NCI-H446 (cell line): ENCODE data around the gene CFL1.
"Not testable (repeated sequence)": the region's sequence is repeated elsewhere in the genome, so short reads cannot be mapped to it uniquely, and the experiment has no call there.

ENCODE experiments used
- DNase-seq, 2 experiments: peaks; one replicate each; lab custom pipeline; 2025; lab: John Stamatoyannopoulos, UW

The CFL1 gene

DNA sequence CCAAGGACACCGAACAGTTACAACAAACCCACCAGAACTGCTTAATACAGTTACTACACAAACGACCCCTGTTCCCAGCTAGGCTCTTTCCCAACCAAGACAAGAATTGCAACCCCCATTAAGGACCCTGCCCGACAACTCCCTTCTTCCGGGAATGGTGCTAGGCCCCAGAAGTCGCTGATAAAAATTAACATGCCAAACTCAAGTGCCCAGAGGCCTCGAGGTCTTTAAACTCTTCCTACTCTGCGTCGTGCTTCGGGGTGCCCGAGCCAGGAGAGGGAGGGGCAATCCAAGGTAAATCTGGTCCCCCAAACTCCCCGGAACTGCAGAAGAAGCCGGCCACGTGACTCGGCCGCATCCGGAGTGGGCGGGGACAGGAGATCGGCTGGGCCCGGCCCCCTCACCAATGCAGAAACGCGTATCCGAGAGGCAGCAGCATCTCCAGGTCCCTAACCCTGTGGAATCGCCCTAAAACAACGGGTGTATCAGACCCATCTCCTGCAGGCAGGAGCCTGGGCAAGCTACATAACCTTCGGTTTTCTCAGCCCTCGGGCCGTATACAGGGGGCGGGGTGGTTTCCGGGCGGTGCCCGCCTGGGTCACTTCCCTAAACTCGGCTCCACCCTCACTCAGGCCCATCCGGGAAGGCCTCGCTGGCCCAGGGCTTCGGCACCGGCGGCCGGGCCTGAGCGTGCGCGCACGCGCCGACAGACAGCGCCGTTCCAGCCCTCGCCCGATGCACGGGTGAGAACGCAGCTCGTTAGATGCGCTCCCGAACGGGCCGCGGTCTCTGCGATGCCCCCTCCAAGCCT is 1.1 kb downstream of the CFL1 start:
- peak; percentile 39 to 70 for DNase-seq

- no peak for DNase-seq
Observed at GRCh38 chr11:65855927-65856363, 2.0 kb downstream of the CFL1 start.

DNA sequence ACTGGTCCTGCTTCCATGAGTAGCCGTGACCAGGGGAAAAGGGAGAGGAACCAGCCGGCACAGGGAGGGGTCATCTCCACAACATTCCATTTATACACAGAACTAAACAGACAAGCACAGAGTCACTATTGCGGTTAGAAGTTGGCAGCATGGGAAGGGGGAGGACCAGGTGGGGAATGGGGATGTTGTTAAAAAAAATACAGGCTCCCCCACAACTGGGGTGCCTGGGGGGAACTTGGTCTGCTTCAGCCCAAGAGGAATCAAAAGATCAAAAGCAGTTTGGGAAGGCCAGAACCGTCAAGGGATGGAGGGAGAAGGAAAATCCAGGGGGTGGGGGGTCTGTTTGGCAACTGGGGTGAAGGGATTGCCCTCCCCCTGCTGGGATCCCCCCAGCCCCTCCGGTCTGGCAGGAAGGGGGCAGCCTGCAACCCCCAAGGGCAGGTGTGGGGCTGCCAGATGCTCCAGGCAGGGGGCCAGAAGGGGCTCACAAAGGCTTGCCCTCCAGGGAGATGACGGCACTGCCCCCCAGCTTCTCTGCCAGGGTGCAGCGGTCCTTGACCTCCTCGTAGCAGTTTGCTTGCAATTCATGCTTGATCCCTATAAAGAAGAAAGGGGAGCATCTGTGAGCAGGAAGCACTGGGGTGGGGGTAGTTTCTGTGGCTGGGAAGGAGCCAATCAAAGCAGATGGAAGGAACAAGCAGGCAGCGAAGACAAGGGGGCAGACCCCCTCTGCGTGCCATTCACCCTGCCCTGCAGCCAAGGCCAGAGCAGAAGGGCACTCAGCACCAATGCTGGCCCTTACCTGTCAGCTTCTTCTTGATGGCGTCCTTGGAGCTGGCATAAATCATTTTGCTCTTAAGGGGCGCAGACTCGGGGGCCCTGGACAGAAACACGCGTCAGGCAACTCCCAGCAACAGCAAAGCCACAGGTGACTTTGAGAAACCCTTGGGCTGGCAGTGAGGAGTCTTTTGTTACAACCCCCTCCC is 2.8 kb downstream of the CFL1 start:
- DNase-seq: no peak

DNA sequence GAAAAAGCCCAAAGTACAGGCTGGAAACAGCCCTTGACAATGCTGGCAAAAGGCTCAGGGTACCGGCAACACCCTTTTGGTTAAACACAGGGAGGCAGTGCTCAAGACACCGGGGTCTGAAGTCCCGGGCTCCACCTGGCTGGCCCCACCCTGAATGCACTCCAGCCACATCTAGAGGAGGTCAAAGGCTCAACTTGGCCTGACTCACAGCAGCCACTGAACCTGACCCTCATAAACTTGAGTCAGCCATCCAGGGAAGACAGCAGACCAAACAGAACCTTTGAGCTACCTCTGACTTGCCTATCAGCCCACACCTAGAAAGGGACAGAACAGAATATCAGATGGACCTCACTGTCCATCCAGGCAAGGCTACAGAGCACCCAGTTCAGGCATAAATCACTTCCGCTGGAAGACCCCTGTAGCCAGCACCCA is 3.8 kb downstream of the CFL1 start:
- no peak for DNase-seq

GRCh38 chr11:65853246-65853979 is 4.6 kb downstream of the CFL1 start:
- no peak for DNase-seq

DNA sequence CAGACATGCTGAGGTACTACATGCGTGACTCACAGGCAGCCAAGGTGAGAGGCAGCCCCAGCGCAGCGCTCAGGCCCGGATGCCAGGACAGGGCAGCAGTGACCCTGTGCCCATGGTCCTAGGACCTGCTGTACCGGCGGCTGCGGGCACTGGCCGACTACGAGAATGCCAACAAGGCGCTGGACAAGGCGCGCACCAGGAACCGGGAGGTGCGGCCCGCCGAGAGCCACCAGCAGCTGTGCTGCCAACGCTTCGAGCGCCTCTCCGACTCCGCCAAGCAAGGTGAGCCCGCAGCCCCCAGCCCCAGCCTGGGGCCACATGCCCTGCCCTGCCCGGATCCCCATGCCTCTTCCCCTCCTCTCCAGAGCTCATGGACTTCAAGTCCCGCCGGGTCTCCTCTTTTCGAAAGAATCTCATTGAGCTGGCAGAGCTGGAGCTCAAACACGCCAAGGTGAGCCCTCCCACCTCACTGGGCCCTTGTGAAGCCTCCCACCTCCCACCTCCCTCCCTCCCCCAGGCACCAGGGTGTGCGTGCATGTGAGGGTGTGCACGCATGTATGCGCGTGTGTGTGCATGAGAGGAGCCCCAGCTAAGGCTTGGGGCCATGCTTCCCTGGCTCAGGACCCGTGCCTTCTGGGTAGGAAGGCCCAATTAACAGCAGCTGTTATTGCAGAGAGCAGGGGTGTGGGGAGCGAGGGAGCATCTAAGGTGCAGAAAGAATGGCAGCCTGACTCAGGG is 5.3 kb downstream of the CFL1 start:
- no peak for DNase-seq

- DNase-seq: no peak
Observed at GRCh38 chr11:65851811-65852507, 6.0 kb downstream of the CFL1 start.

- DNase-seq: no peak
Observed at GRCh38 chr11:65851083-65851579, 6.8 kb downstream of the CFL1 start.

DNA sequence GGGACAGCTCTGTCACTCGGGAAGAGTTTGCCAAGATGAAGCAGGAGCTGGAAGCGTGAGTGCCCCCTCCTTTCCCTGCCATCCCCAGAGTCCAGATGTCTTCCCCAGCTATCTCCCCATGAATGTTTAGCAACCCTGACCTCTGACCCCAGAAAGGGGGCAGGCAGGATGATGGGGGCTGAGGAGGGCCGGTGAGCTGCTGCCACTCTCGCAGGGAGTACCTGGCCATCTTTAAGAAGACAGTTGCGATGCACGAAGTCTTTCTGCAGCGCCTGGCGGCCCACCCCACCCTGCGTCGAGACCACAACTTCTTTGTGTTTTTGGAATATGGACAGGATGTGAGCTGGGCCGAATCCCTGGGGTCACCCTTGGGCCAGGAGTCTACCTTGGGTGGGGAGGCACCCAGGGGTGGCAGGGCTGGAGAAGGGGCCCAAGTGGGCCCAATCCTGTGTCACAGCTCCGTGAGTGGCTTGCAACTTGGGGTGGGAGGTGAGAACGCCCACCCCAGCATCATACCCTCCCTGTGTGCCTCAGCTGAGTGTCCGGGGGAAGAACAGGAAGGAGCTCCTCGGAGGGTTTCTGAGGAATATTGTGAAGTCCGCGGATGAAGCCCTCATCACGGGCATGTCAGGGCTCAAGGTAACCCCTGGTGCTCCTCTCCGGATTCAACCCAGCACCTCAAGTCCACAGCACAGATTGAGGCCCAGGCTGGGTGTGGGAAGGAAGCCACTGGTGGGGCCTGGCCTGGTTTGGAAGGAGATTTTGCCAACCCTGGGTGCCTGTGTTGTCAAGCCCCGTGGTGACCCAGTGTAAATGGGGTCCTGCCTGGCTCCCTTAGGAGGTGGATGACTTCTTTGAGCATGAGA is 7.5 kb downstream of the CFL1 start:
- no peak for DNase-seq

GRCh38 chr11:65849771-65850216 is 8.2 kb downstream of the CFL1 start:
- no peak for DNase-seq

GRCh38 chr11:65849366-65849765 is 8.6 kb downstream of the CFL1 start:
- no peak for DNase-seq

DNA sequence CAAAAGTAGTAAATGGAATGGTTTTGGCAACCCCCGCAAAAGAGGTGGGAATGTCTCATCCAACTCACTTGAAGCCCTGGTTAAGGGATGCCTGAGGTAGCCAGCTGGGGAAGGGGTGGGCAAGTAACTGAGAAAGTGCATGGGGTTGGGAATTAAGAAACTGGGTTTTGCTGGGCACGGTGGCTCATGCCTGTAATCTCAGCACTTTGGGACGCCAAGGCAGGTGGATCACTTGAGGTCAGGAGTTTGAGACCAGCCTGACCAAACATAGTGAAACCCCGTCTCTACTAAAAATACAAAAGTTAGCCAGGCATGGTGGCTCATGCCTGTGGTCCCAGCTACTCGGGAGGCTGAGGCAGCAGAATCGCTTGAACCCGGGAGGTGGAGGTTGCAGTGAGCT is 9.3 kb downstream of the CFL1 start:
- DNase-seq: not testable (repeated sequence)

DNA sequence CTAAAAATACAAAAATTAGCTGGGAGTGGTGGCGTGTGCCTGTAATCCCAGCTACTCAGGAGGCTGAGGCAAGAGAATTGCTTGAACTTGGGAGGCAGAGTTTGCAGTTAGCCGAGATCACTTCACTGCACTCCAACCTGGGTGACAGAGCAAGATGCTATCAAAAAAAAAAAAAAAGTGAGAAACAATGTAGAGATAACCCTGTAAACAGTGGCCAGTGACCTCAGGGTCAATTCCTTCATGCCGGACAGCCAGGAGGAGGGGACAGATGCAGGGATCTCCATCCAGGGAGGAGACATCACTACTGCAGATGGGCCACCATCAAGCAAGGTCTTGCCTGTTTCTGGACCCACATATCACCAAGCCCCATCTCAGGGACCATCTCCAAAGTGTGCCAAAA is 10.2 kb downstream of the CFL1 start:
- no peak for DNase-seq

- no peak for DNase-seq
Observed at GRCh38 chr11:65844231-65844872, 13.6 kb downstream of the CFL1 start.

DNA sequence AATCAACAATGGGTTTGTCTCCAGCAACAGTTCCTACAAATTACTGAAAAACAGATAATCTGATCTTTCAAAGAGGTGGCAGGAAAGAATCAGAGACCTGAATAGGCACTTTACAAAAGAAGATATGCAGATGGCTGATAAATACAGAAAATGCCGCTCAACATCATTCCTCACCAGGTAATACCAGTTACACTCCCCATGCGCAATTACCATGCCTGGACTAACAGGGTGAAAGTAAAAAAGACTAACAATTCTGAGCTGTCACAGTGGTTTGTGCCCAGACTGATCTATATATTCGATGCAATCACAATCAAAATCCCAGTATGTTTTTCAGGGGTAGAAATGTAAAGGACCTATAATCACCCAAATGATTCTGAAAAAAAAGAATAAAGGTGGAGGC is 14.2 kb downstream of the CFL1 start:
- no peak for DNase-seq

DNA sequence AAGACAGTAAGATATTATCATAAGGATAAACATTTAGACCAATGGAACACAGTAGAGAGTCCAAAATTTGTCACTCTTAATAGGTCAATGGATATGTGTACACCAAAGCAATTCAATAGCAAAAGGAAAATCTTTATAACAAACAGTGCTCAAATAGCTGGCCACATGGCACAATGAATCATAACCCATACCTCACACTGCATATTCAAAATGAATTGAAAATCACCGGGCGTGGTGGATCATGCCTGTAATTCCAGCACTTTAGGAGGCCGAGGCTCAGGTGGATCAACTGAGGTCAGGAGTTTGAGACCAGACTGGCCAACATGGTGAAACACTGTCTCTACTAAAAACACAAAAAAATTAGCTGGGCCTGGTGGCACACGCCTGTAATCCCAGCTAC is 15.8 kb downstream of the CFL1 start:
- DNase-seq: no peak

- DNase-seq: no peak
Observed at GRCh38 chr11:65834202-65834601, 23.8 kb downstream of the CFL1 start.

GRCh38 chr11:65833297-65834030 is 24.5 kb downstream of the CFL1 start, which contains the start of gene SNX32:
TSS of gene SNX32 (plus strand) at chr11:65833963. CDS start at chr11:65834066, 103 bp downstream.
- DNase-seq: peak; percentile 88 to 96
